NK-92 (cell line): ENCODE results near the gene ZNF296.

Source experiments
- DNase-seq: peaks from one replicate; lab custom pipeline; 2025; ENCODE audit not compliant: unreplicated experiment; lab: John Stamatoyannopoulos, UW

Gene ZNF296

DNA sequence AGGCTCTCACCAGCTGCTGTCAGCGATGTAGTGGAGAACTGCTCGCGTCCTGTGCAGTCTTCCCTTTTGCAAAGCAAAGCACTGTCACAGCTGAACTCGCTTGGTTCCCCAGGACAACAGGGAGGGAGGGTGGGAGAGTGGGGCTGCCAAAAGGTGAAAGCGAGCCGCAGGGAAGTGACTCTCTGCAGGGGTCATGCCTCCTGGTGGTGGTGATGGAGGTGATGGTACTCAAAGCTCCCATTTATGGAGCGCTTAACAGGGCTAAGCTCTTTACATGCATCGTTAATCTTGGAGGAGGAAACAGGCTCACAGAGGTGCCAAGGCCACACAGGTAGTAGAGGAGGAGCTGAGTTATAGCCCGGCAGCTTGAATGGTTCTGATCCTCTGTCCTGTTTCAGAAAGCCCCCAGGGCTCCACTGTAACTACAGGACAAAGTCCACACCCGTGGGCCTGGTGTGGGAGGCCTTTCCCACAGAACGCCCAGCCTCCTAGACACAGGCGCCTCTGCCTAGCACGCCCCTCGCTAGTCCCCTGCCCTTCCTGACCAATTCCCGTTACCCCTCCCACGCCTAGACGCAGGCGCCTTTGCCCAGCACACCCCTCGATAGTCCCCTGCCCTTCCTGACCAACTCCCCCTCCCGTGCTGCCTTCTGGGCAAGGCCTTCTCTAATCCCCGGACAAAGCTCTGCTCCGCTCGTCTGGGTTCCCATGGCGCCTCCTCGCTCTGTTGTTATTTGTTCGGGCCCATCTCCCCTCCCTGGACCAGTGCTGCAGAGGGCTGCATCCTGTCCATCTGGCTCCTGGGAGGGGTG, 27.4 kb upstream of the ZNF296 start:
- DNase-seq: no peak

DNA sequence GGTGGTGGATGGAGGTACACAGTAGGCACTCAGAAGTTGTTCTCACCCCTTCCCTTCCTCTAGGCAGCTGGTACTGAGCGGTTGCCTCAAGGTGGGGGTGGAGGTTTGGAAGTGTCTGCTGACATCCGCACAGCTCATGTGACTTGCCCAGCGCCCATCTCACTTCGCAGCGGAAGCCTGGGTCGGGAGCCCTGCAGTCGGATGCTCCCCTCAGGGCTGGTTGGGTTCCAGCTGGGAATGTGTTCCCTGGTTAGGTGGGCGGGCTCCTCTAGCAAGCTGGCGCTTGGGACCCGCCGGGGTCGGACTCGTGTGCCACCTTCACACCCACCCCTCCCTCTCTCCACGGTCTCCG, 26.9 kb upstream of the ZNF296 start:
- DNase-seq: no peak

DNA sequence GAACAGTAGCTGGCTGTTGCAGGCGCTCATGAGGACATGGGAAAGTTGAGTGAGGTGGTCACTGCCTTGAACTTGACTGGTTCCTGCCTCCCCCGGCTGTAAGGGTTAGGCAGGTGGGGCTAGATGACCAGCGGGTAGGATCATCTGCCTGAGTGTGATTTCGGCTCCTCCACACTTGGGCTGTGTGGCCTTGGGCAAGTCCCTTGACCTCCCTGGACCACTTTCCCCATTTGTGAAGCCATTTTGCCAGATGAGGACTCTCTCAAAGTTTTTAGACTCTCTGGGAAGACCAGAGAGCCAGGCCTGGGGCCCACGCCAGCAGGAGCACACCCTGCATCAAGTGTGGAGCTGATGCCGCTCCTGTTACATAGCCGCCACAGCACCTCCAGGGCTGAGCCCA, 26.2 kb upstream of the ZNF296 start:
- DNase-seq: no peak

DNA sequence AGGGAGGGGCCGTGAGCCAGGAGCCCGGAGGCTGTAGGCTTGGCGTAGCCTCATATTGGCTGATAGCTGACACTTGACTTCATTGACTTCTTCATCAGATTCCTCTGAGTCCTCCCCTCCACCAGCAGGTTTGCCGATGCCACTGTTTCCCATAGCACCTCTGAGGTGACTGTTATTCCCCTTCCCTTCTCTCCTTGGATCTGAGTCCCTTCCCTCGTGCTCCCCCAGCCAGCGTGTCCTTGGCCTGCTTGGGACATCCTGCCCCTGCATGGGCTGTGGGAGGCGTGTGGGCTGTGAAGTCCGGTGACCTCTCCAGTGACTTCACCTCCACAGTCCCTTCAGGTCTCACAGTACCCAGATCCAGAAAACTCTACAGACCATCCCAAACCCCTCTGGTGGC, 25.5 kb upstream of the ZNF296 start:
- no peak for DNase-seq

DNA sequence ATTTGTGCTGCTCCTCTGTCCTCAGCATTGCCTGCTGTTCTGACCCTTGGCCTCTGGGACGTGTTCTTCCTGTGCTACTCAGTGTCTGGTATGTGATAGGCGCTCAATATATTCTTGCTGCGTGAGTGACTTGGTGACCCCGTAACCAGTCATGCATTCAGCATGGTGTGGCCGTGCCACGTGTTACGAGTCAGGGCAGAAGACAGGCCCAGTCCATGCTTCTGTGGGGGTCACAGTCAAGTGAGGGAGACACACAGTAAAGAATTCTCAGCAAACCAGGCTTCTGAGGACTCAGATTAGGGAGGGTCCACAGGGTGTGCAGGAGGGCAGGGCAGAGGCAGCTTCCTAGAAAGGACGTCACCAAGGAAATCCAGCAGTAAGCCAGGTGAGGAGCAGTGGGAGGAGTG, 24.6 kb upstream of the ZNF296 start:
- no peak for DNase-seq

DNA sequence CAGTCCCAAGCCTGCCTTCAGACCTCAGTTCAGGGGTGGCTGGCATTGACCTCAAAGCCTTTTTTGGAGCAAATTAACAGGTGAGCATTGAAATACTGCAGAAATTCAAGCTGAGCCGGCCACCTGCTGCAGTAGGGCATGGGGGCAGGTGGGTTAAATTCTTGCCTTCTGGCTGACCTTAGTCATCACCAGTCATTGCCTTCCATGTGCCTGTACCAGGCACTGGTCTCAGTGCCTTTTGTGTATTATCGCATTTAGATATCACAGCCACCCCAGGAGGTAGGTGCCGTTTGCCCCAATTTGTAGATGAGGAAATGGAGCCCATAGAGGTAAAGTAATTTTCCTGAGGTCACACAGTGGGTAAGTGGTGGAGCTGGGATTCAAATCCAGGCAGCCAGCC, 23.9 kb upstream of the ZNF296 start:
- no peak for DNase-seq

DNA sequence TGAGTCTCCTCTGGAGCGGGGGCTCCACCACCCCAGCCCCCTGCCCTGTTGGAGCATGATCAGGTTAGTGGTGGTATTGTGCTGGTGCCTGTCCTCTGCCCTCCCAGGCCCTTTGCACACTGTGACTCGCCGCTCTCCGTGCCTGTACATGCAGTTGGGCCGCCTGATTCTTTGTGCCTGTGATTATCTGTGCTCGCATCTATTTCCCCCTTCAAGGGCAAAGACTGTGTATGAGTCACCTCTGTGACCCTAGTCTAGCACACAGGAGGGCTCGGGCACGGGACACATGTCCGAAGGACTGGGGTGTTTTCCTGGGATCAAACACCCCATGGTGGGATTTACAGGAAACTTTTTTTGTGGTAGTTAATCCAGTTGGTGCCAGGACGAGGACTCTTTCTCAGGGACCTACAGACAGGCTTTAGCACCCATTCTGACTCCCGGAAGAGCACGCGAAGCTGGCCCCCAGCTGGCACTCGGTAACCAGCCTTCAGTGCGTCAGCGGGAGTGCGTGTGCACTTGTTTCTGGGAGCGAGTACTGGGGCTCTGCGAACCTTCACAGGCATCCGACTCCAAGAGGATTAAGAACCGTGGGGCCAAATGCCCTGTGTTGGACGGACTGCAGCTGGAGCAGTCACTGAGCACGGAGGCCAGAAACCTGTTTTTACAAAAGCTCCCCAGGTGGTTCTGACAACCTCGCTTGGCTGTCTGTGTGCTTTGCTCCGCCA, 23.4 kb upstream of the ZNF296 start:
- no peak for DNase-seq

DNA sequence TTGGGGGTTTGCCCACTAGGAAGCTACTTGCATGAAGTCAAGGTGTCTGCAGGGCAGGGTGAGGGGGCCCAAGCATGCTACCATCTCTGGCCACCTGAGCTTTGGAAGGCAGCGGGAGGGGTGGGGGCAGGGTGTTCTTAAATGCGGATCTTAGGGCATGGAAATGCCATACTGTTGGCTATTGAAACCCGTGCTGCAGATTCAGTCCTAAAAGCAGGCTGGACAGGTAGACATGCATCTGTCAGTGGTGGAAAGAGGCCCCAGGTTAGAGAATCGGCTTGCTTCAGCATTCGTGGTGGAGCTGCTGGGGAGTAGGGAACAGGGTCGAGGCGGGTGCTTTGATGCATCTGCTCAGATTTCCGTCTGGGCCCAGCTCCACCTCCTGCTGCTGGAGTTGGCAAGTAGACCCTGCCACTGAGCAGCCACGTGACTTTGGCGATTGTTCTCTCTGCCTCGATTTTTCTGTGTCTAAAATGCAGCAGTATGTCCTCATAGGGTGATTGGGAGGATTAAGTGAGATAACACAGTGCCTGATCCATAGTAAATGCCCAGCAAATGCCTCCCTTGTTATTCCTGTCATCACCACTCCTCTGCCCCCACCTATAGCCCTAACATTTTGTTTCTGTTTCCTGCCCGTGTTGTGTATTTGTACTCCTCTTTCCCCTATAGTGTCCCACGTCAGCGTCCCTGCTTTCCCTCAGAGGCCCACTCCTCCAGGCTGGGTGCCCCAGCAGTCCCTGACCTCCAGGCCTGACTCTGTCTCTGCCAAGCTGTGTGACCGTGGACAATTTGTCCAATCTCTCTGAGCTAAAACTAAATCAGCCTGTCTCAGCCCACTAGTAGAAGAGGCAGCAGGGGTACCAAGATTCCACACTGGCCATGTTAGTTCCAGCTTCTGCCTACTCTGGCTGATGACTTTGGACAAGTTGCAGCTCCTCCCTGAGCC, 22.5 kb upstream of the ZNF296 start:
- DNase-seq: no peak

DNA sequence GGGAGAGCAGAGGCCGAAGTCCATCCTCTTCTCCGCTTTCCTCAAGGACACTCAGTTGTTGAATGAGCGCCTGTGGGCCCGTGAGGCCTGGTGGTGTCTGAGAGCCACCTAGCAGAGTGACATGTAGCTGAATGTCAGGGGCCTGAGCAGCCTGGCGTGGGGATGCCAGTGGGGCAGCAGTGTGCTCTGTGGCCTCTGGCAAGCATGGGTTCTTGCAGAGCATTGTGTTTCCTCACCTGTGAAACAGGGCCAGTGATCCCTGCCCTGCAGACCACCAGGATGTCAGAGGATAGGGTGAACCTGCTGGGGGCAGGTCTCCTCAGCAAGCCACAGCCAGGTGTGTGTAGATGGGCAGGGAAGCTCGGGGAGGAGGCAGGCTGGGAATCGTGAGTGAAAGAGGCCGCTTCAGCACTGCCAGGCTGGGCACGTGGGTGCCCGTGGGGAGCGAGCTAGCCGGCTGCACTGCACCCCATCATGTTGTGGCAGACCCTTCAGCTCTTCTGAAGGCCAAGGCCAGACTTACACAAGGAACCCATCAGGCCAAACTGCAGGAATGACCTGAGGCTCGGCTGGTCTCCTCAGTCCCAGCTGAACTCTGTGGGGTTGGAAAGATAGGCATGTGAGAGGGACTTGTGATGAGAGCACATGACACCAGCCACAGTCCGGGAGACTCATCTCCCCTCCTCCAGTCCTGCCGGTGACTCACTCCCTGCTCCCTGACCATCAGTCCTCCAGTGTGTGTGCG, 21.7 kb upstream of the ZNF296 start:
- DNase-seq: no peak

DNA sequence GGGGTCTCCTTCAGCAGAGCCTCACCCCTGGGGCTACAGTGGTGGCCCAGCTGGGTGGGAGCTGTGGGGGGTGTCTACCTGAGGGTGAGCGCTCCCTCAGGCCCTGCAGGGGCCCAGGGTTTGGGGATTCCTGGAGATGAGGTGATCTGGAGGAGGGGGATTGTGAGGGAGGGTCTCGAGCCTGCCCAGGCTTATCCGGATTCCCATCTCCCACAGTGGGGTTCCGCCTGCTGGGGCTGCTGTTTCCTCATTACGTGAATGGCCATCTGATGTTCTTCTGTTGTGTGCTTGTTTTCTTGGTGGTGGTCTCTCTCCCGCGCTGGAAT, 21.1 kb upstream of the ZNF296 start:
- DNase-seq: no peak

DNA sequence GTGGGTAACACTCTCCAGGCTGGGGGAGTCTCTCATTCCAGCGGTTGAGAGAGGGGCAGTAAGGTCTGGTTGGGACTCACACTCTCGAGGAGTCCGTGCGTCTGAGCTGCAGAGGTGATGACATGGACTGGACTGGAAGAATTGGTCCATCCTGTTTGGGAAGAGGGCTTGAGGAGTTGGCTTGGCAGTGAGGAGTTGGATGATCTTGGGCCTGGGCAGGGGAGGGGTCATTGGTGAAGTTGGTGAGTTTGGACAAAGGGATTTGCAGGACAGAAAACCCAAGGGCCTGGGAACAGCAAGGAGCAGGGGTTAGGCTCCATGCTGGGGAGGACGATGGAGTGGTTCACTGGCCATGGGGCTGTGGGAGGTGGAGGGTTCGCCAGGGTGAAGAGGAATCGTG, 20.4 kb upstream of the ZNF296 start:
- no peak for DNase-seq

DNA sequence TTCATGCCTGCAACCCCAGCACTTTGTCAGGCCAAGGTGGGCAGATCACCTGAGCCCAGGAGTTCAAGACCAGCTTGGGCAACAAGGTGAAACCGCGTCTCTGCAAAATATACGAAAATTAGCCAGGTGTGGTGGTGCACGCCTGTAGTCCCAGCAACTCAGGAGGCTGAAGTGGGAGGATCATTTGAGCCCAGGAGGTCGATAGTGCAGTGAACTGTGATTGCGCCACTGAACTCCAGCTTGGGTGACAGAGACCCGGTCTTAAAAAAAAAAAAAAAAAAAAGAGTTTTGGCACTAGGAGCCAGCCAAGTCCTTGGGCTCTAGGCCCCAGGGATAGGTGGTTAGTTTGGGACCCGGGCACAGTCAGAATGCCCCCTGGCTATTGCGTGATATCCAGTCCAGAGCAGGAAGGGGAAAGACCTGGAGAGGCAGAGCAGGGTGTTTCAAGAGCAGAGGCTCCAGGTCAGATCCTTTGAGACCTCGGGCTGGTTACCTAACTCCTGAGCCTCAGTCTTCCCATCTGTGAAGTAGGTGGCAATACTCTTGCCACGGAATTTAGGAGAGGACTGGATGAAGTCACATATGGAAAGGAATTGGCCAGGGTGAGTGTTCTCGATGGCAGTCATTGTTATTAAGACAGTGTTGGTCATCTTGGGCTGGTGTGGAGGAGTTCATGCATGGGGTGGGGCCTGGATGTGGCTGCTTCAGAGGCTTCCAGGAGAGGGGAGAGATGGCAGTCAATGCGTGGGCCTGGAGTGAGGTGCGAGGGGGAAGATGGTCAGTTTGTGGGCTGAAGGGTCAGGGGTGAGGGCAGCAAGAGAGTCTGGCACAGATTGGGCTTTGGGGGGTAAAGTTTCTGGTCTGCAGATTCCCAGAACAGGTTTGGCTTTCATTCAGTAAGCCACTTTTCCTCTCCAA, 19.5 kb upstream of the ZNF296 start:
- no peak for DNase-seq

DNA sequence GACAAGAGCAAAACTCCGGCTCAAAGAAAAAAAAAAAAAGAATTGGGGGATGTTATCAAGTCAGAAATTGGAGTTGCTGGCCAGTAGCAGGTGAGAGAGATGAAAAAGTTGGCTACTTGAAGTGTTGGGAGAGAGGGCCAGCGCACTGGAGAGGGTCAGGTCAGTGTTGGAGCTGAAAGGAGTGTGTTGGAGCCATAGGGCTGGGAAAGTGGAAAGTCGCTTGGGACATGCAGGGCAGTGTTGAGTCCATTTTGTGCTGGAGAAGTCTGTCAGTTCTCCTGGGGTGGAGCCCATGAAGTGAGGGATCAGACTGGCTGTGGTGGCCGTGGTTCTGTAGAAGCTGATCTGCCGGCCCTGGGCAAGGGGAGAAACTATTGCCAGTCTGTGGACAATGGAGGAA, 18.4 kb upstream of the ZNF296 start:
- DNase-seq: no peak

DNA sequence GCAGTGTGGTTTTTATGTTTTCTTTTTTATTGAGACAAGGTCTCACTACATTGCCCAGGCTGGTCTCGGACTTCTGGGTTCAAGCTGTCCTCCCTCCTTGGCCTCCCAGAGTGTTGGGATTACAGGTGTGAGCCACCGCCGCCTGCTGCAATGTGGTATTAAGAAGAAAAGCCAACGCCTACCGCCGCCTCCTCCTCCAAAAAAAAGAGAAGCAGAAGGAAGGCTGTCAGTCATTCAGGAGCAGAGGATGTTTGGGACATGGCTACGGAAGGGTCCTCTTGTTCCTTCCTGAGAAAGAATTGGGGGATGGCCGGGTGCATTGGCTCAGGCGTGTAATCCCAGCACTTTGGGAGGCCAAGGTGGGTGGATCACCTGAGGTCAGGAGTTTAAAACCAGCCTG, 17.9 kb upstream of the ZNF296 start:
- DNase-seq: no peak

DNA sequence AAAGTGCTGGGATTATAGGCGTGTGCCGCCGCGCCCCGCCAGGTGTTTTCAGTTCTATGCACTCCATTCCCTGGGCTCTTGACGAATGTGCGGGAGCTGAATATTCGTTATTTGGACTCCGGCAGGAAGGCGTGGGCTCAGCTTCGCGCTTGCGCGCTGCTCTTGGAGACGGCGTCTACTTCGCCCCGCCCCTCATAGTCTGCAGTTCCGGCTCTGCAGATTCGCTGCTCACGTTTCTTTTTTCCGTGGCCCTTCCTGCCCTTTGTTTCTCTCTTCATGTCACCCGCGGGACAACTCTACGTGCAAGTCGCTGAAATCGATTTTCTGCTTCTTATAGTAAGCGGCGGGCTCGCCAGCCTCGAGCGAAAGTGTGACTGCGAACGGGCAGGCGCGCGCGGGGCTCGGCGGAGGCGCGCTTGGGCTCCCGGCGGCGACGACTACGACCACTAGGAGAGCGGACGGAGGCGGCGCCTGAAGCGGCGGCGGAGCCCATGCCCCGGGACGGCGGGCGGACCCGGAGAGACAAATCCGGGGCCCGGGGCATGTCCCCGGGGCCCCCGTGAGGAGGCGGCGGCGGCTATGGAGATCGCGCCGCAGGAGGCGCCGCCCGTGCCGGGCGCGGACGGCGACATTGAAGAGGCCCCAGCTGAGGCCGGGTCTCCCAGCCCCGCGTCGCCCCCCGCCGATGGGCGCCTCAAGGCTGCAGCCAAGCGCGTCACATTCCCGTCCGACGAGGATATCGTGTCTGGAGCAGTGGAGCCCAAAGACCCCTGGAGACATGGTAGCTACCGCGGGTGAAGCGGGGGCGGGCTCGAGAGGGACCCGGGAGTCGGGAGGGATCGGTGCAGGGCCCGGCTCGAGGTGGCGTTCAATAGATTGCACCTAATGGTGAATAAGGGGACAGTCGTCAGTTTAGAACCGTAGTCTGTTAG, 16.7 kb upstream of the ZNF296 start, which contains the start of gene PPP1R37:
Gene PPP1R37, plus strand, starts transcription at position 433 of the 932 bp plus-strand sequence. Its CDS starts 147 bp downstream, at position 580.
- peak; percentile 36 for DNase-seq

DNA sequence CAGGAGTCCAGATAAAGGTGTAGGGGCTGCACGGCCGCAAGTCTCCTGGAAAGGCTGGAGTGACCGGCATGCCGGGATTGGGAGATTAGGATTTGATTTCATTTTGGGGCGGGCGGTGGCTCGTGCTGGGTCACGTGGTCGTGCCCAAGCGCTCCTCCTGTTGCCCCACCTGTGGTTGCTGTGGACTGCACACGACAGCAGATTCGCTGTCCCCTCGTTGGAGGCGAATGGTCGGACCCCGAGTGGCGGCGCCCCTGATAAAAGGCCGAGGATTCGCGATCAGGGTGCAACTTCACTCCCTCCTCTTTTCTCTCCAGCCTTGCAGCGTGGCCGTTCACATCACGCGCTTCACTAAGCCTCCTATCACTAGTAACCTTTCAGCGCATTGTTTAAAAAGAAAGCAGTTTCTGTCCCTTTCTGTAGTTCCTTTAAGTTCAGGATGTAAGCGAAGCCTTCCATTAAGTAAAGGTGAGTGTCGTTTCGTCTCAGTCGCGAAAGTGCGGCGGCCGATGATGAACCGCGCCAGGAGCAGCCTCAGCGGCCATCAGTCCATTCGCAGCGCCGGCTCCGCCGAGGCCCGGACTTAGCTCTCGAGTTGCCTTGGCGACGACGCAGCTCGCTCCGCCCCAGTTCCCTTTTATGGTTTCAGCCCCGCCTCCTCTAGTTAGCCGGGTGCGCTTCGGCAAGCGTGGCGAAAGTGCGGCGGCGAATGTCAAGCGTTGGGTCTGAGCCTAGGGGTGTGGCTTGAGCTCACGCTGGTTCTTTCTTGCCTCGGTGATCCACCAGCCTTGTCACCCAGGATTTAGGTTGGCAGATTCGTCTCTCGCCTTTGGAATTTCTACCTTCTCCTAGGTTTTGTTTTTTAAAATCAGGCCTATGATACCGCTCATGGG, 15.0 kb upstream of the ZNF296 start:
- peak; percentile 81 for DNase-seq

DNA sequence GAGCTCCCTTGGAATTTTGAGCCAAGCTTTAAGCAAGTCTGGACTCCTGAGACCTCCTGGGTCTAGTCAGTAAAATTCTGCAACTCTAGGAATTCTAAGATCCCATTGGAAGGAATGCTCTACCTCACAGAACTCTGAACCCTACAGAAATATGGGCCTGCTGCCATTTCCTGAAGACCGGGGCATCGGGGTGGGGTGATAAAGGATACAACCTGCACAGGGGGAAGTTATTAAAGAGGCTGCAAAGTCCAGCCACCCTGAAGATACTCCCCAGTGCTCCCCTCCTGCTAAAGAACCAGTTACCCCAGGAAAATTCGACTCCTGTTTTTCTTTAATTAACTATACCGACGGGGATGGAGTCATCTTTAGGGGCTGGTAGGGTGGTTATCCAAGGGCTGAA, 14.3 kb upstream of the ZNF296 start:
- DNase-seq: no peak

DNA sequence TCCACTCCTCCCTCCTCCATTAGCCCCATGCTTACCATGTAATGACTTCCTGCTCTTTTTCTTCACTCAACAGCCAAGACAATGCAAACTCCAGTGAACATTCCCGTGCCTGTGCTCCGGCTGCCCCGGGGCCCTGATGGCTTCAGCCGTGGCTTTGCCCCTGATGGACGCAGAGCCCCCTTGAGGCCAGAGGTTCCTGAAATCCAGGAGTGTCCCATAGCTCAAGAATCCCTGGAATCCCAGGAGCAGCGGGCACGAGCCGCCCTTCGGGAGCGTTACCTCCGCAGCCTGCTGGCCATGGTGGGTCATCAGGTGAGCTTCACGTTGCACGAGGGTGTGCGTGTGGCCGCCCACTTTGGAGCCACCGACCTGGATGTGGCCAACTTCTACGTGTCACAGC, 13.8 kb upstream of the ZNF296 start:
- DNase-seq: no peak
